ENCODE data around the gene SH3PXD2A. TPM values are rescaled to one million over a fixed set of nuclear protein-coding genes. Genes with fewer than 3 reads are reported as not detected.

The SH3PXD2A gene
- total RNA-seq, 1 donor from 2014 or later: 12.2 TPM

DNA sequence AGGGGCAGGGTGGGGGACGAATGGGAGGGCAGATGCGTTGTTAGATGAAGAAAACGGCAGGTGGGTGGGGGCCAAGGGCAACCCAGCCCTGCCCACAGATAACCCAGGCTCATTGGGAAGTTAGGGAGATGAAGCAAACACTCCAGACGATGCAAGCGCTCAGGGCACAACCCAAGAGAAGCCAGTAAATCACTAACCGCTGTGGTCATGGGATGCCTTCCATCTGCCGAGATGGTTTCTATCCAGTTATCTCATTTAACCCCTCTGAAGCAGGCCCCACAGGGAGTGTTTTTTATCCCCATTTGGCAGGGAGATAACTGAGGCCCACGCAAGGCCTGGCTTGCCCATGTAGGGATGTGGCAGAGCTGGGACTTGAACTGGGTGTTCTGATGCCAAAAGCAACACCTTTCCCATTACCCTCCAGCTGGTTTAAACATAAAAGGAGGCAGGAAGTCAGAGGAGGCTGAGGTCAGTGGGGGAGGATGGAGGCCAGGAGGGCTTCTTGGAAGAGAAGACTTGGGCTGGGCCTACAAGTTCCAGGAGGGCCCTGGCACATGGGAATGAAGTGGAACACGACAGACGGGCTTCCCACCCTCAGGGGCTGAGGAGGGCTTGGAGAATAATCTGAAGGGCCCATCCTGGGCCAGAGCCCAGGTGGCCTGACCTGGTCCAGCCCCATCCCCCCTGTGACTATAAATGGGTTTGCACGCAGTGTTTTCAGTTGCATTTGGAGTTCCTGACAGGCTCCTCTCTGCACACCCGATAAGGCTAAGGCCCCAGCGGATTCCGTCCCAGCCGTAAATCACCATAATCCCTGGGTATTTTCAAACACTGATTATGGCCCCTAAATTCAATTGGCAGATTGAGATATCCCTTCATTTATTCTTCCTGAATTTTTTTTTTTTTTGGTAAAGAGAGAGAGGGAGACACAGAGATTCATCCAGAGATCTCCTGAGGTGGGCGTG is 281.0 kb downstream of the SH3PXD2A start:
- no peak overlapping the region for H3K4me3 ChIP-seq (ENCODE audit: low read depth, low read length)
- H3K27me3 ChIP-seq (ENCODE audit: control insufficient read depth, insufficient read depth, low read length): peaks cover 2% of the 10 kb centered on the region
- TF ChIP-seq, protein P1, sequence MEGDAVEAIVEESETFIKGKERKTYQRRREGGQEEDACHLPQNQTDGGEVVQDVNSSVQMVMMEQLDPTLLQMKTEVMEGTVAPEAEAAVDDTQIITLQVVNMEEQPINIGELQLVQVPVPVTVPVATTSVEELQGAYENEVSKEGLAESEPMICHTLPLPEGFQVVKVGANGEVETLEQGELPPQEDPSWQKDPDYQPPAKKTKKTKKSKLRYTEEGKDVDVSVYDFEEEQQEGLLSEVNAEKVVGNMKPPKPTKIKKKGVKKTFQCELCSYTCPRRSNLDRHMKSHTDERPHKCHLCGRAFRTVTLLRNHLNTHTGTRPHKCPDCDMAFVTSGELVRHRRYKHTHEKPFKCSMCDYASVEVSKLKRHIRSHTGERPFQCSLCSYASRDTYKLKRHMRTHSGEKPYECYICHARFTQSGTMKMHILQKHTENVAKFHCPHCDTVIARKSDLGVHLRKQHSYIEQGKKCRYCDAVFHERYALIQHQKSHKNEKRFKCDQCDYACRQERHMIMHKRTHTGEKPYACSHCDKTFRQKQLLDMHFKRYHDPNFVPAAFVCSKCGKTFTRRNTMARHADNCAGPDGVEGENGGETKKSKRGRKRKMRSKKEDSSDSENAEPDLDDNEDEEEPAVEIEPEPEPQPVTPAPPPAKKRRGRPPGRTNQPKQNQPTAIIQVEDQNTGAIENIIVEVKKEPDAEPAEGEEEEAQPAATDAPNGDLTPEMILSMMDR (IDR thresholded peaks at IDR 0.05; ENCODE audit: insufficient read depth, low read length, poor library complexity, severe bottlenecking): no peak
- H3K36me3 ChIP-seq (ENCODE audit: control insufficient read depth, insufficient read depth, low read length): no peaks in the 10 kb centered on the region
- no peak for DNase-seq (ENCODE audit: low read depth)

DNA sequence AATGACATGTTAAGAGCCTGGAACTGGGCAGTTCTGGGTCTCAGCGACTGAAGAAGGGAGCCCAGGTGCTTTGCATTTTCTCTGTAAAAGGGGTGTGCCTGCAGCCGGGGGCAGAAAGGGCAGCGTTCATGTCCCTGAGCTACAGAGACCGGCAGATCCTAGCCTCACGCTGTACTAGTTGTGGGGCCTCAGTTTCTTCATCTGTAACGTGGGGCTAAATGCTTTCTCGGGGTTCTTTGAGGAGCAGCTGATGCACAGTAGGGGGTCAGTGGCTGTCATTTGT is 282.2 kb downstream of the SH3PXD2A start:
- TF ChIP-seq, protein P1 (IDR thresholded peaks at IDR 0.05; ENCODE audit: insufficient read depth, low read length, poor library complexity, severe bottlenecking): no peak
- no peak for DNase-seq (ENCODE audit: low read depth)
- no peak overlapping the region for H3K4me3 ChIP-seq (ENCODE audit: low read depth, low read length)
- H3K36me3 ChIP-seq (ENCODE audit: control insufficient read depth, insufficient read depth, low read length): no peaks in the 10 kb centered on the region
- H3K27me3 ChIP-seq (ENCODE audit: control insufficient read depth, insufficient read depth, low read length): peaks cover 2% of the 10 kb centered on the region

GRCh38 chr10:103572347-103573204 is 282.8 kb downstream of the SH3PXD2A start:
- Histone ChIP-seq H3K27me3 (ENCODE audit: control insufficient read depth, insufficient read depth, low read length) (peaks cover 2% of the 10 kb centered on the region), H3K4me3 (ENCODE audit: low read depth, low read length) (no peak overlapping the region), H3K36me3 (ENCODE audit: control insufficient read depth, insufficient read depth, low read length) (no peaks in the 10 kb centered on the region)
- DNase-seq (ENCODE audit: low read depth): no peak
- TF ChIP-seq, protein P1 (IDR thresholded peaks at IDR 0.05; ENCODE audit: insufficient read depth, low read length, poor library complexity, severe bottlenecking): no peak

- no peaks in the 10 kb centered on the region for H3K36me3 ChIP-seq (ENCODE audit: control insufficient read depth, insufficient read depth, low read length)
- no peak overlapping the region for H3K4me3 ChIP-seq (ENCODE audit: low read depth, low read length)
- no peak for DNase-seq (ENCODE audit: low read depth)
- peaks cover 2% of the 10 kb centered on the region for H3K27me3 ChIP-seq (ENCODE audit: control insufficient read depth, insufficient read depth, low read length)
- TF ChIP-seq, protein P1 (IDR thresholded peaks at IDR 0.05; ENCODE audit: insufficient read depth, low read length, poor library complexity, severe bottlenecking): no peak
These were observed 283.8 kb downstream of the SH3PXD2A start for GRCh38 chr10:103571656-103571975.

DNA sequence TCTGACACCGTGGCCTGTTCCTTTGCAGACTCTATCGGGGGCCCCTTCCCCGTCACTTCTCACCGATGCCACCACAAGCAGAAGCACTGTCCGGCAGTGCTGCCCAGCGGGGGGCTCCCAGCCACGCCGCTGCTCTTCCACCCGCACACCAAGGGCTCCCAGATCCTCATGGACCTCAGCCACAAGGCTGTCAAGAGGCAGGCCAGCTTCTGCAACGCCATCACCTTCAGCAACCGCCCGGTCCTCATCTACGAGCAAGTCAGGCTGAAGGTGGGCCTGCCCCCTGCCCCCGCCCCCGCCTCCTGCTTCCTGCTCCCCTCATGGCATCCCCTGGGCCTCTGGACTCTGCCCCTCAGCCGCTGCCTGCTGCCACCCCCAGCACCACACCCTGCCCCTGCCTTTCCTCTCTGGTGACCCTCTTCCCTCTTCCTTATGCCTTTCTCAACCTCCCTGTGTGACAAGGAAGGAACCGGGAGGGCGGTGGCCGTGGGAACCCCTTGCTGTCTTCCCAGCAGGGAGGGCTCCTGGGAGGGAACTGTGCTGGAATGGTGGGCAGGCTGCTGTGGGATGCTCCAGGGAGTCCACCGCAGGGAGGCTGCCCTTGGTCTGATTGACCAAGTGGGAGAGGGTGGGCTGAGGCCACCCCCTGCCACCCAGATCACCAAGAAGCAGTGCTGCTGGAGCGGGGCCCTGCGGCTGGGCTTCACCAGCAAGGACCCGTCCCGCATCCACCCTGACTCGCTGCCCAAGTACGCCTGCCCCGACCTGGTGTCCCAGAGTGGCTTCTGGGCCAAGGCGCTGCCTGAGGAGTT is 284.3 kb downstream of the SH3PXD2A start:
- Histone ChIP-seq H3K4me3 (ENCODE audit: low read depth, low read length) (no peak overlapping the region), H3K36me3 (ENCODE audit: control insufficient read depth, insufficient read depth, low read length) (no peaks in the 10 kb centered on the region), H3K27me3 (ENCODE audit: control insufficient read depth, insufficient read depth, low read length) (peaks cover 2% of the 10 kb centered on the region)
- DNase-seq (ENCODE audit: low read depth): no peak
- TF ChIP-seq, protein P1 (IDR thresholded peaks at IDR 0.05; ENCODE audit: insufficient read depth, low read length, poor library complexity, severe bottlenecking): no peak
